ENCODE measurements around the gene RAPGEF5. TPM values are rescaled to one million over a fixed set of nuclear protein-coding genes. Genes with fewer than 3 reads are reported as not detected.
A peak's percentile ranks its signal among the peaks of the same experiment; 100 is the strongest.

The RAPGEF5 gene
- total RNA-seq, 6 experiments from 2014 or later, result 15.5 to 56.4 (median 27.1) TPM

DNA sequence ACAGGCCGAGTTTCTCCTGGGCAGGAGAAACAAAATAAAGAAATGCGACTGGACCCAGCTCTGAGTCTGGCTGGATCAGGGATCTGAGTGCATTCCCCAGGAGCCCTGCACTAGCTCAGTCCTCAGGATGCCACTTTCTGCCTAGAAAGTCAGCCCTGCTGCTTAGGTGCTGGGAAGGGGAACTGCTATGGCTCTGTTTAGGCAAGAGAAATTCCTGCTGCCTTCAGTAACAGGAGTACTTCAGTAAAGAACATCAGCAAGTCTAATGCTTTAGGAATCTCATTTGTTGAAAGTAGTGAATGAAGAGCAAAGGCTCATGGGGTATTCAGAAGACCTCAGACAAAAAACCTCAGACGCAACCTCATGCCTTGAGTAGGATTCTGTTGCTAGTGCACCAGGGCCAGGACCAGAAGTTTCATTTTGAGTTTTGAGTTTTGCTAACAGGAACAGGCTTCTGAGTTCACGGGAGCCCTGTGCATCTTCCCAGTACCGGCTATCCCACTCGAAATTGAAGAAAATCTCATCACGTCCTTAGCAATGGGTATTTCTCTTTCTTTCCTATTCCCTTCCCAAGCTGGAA lies 240.4 kb downstream of the RAPGEF5 start:
- peaks cover 0 to 4% (median under 1%) of the 10 kb centered on the region in 4 donors for H3K36me3 ChIP-seq
- intact Hi-C loops (cut with DNase I), result no loop called here
- H3K27ac ChIP-seq, result no peak overlapping the region
- no peaks in the 10 kb centered on the region for H3K4me1 ChIP-seq
- H3K4me3 ChIP-seq, result no peak overlapping the region
- 75% methylated on average over 7 of the region's 7 CpGs for WGBS (ENCODE audit: insufficient coverage, low coverage, low lambda C conversion rate, missing lambda C conversion rate)
- DNase-seq (no peak), ATAC-seq (no peak)
- TF ChIP-seq, protein P1, sequence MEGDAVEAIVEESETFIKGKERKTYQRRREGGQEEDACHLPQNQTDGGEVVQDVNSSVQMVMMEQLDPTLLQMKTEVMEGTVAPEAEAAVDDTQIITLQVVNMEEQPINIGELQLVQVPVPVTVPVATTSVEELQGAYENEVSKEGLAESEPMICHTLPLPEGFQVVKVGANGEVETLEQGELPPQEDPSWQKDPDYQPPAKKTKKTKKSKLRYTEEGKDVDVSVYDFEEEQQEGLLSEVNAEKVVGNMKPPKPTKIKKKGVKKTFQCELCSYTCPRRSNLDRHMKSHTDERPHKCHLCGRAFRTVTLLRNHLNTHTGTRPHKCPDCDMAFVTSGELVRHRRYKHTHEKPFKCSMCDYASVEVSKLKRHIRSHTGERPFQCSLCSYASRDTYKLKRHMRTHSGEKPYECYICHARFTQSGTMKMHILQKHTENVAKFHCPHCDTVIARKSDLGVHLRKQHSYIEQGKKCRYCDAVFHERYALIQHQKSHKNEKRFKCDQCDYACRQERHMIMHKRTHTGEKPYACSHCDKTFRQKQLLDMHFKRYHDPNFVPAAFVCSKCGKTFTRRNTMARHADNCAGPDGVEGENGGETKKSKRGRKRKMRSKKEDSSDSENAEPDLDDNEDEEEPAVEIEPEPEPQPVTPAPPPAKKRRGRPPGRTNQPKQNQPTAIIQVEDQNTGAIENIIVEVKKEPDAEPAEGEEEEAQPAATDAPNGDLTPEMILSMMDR (IDR thresholded peaks at IDR 0.05), result no peak
- H3K9me3 ChIP-seq, result no peaks in the 10 kb centered on the region
- no peaks in the 10 kb centered on the region for H3K27me3 ChIP-seq

DNA sequence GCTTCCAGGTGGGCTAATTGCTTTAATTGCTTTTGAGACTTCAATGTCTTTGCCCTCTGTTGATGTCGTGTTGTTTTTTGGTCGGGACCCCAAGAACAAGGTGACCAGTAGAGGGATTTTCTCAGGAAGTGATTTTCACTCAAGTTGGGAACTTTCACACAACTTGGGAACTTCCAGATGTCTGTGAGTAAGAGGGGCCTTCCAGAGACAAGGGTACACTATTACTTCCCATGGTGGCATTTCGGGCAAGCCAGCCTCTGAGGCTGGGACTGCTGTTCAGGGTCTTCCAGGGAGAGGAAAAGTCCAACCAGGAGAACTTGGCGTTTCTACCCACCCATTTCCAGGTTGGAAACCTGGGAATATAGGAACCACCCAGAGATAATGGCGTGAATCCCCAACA lies 241.3 kb downstream of the RAPGEF5 start:
- TF ChIP-seq, protein P1 (IDR thresholded peaks at IDR 0.05), result no peak
- TF ChIP-seq POLR2A (IDR thresholded peaks at IDR 0.05), result no peak
- Histone ChIP-seq H3K4me1 (peaks cover 0 to 5% (median 0%) of the 10 kb centered on the region in 4 donors), H3K27ac (no peak overlapping the region), H3K9me3 (no peaks in the 10 kb centered on the region), H3K36me3 (peaks cover 0 to 2% (median 0%) of the 10 kb centered on the region in 4 donors), H3K27me3 (no peaks in the 10 kb centered on the region), H3K4me3 (no peak overlapping the region)
- no peak for DNase-seq
- 78% methylated on average over 3 of the region's 5 CpGs for WGBS (ENCODE audit: insufficient coverage, low coverage, low lambda C conversion rate, missing lambda C conversion rate)
- ATAC-seq, result no peak
- intact Hi-C loops (cut with DNase I), result no loop called here

DNA sequence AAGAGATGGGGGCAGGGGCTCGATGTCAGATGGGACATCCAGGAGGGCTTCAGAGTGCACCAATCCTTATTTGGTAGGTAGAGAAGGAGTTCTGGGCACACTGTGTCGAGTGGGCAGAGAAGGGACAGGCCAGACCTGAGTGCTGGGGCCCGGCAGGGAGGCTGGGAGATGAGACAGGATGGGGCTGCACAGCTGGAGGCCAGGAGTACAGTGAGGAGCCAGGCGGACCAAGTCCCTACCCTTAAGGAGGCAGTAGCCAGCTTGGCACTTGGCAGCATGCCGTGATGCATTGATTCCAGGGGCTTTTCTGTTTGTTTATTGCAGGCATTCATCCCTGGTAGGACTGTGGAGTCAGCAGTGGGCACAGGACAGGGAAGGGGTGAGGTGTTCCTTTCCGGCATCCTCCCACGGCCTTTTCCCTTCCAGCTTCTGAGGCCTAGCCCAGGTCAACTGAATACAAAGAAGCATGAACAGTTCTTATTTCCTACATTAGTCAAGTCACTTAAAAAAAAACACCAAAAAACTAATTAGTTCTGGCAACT lies 242.4 kb downstream of the RAPGEF5 start:
- no peak for TF ChIP-seq POLR2A (IDR thresholded peaks at IDR 0.05)
- TF ChIP-seq, protein P1 (IDR thresholded peaks at IDR 0.05), result no peak
- DNase-seq (no peak), ATAC-seq (peak in 2 of 4 donors; percentile 17 to 38)
- peaks cover 0 to 2% (median 0%) of the 10 kb centered on the region in 4 donors for H3K36me3 ChIP-seq
- H3K4me1 ChIP-seq, result peaks cover 0 to 9% (median 0%) of the 10 kb centered on the region in 4 donors
- no peak overlapping the region for H3K4me3 ChIP-seq
- no peaks in the 10 kb centered on the region for H3K27me3 ChIP-seq
- WGBS (ENCODE audit: insufficient coverage, low coverage, low lambda C conversion rate, missing lambda C conversion rate), result 37% methylated on average over 3 of the region's 7 CpGs
- H3K9me3 ChIP-seq, result no peaks in the 10 kb centered on the region
- no peak overlapping the region for H3K27ac ChIP-seq
- intact Hi-C loops (cut with DNase I), result loop anchor here in 1 of 2 donors (5.0 kb wide), 1 partner anchor 373 kb away; no protein-coding TSS in a partner anchor

DNA sequence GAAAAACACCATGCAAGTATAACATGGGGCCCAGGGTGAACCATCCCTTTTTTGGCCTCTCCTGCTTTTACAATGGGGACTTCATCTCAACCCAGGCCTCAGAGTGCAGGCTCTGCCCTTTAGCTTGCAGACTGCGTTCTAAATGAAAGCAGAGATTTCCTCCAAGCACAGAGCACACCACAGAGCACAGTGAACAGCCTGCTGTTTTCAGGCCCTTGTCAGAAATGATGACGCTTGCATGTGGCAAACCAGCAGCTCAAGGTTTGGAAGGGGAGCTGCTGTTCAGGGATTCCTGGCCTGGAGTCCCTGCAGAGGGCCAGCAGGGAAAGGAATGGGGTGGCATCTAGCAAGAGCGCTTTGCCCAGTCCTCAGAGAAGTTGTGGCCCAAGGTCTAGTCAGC lies 243.9 kb downstream of the RAPGEF5 start:
- 67% methylated on average over 1 of the region's 3 CpGs for WGBS (ENCODE audit: insufficient coverage, low coverage, low lambda C conversion rate, missing lambda C conversion rate)
- TF ChIP-seq, protein P1 (IDR thresholded peaks at IDR 0.05), result no peak
- TF ChIP-seq POLR2A (IDR thresholded peaks at IDR 0.05), result no peak
- DNase-seq (no peak), ATAC-seq (no peak)
- H3K4me3 ChIP-seq, result no peak overlapping the region
- no peaks in the 10 kb centered on the region for H3K27me3 ChIP-seq
- no peak overlapping the region for H3K27ac ChIP-seq
- no peaks in the 10 kb centered on the region for H3K9me3 ChIP-seq
- intact Hi-C loops (cut with DNase I), result loop anchor here in 1 of 2 donors (5.0 kb wide), 1 partner anchor 374 kb away; no protein-coding TSS in a partner anchor
- peaks cover 0 to 2% (median 0%) of the 10 kb centered on the region in 4 donors for H3K36me3 ChIP-seq
- H3K4me1 ChIP-seq, result peaks cover 0 to 9% (median 0%) of the 10 kb centered on the region in 4 donors
